Measurements from ENCODE around the gene NDST1.

Gene NDST1

DNA sequence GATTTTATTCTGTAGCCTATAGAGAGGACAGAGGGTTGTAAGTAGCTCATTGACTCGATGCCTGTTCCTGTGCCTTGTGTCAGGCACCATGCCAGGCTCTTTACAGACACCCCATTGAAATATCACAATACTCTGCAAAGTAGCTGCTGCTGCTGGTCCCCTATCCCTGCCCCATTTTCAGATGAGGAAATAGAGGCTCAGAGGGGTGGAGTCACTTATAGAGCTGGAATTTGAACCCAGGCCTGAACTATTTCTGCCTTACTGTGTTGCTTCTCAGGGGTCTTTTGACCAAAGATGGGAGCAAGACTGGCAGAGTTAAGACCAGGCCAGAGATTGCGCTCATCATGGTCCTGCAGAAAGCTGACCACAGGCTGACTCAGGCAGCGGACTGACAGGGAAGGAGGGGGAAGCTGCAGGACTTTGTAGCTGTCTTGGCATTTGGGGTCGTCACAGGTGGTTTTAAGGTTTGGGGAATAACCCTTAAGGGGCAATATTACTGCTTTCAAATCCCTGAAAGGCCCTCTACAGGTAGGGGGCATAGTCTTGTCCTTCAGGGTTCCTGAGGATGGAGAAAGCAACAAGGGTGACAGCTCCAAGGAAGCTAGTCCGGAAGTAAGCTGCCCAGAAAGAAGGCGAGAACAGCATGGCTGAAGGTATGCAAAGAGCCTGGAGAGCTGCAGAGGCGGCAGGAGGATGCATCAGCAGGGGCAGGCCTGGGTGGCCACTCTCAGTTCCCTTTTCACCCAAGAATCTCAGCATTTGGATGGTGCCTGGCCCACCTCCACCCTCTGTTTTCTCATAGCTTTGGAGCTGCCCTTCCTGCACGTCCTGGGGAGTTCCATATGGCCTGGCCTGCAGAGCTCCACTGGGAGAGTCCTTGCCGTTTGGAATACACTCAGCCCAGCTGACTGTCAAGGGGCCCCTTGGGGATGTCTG, 18.3 kb upstream of the NDST1 start:
- DNase-seq (ENCODE audit: low spot score) = no peak

DNA sequence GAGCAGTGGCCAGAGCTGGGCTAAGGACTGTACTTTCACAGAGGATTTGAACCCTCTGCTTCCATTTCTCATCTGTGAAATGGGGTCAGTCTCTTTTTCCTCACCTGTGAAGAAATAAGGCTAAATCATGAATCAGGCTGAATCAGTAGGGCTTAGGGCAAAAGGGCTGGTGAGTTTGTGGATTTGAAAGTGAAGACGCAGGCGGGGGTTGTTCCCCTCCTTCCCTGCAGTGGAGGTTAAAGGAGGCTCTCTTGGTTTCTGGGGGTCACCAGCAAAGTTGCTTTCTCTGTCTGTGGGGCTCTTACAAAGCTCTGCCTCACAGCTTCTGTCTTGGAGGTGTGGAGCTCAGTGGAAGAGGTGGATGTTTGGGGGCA, 17.6 kb upstream of the NDST1 start:
- no peak for DNase-seq (ENCODE audit: low spot score)

DNA sequence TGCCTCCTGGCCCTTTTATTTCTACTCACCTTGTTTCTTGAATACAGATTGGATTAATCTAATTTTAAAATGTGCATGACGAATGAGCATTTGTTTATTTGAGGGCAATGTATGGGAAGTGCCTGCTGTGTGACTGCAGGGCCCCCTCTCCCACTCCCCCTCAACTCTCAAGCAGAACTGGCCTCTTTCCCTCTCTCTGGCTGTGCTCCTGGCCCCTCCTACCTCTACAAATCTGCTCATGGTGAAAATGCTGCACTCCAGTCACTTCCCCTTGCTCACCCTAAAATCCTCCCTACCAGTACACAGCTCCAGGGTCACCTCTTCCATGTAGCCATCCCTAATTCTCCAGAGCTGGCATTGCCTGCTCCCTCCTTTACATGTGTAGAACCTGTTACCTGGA, 17.2 kb upstream of the NDST1 start:
- no peak for DNase-seq (ENCODE audit: low spot score)

DNA sequence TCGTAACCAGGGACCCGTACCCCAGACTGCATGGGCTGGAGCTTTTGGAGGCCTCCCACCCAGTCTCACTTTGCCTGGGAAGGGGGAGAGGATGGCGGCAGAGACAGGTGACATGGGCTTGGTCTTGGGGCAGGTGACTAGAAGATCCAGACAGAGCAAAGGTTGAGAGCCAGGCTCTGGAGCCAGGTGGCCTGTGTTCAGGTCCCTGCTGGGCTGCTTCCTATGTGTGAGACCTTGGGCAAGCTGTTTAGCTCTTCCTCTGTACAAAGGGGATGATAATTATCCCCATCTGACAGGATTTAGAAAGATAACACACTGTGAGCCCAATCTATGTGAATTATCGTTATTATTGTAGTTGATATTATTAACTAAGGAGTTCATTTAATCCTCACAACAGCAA, 16.1 kb upstream of the NDST1 start:
- DNase-seq (ENCODE audit: low spot score) = no peak

DNA sequence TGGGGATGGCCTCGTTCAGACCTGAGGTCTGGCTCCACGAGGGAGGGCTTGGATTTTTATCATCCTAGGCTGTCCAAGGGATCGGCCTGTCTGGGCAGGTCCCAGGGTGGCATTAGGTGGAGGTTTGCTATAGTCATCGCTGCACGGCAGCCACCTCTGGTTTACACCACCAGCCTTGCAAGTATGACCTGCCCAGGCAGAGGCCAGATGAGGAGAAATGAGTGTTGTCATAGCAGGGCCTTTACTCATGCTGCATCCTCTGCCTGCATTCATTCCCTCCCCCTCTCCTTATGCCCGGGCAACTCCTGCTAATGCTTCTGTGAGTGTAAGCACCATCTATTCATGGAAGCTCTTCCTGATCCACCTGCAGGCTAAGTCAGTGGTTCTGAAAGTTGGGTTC, 15.3 kb upstream of the NDST1 start:
- DNase-seq (ENCODE audit: low spot score) = peak; percentile 72

DNA sequence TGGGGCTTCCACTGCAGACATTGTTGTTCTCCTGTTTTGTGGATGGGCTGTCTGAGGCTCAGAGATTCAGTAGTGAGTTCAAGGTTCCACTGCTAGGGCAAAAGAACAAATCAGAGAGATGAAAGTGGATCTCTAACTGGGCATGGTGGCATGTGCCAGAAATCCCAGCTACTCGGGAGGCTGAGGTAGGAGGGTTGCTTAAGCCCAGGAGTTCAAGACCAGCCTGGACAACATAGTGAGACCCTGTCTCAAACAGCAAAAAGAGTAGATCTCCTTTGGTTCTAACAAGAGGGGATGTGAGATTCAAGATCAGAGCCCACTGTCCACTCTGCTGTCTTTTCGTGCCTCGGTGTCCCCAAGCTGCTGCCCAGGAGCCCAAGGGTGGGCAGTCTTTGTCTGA, 11.8 kb upstream of the NDST1 start:
- no peak for DNase-seq (ENCODE audit: low spot score)

DNA sequence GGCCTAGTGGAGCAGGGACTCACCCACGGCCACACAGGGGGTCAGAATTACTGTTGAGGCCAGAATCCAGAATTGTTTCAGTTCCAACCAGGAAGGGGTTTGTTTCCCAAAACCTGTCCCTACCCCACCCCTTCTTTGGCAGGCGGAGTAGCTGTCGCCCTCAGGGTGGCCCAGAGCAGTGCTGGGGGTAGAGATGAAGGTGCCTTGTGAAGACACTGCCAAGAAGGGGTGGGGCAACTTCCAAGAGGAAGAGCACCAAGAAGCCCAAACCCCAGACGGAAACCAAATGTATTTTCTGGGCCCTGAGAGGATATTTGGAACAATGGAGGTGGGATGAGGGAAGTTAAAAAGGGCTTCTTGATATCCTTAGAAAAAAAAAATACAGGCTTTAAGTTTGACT, 11.4 kb upstream of the NDST1 start:
- no peak for DNase-seq (ENCODE audit: low spot score)

DNA sequence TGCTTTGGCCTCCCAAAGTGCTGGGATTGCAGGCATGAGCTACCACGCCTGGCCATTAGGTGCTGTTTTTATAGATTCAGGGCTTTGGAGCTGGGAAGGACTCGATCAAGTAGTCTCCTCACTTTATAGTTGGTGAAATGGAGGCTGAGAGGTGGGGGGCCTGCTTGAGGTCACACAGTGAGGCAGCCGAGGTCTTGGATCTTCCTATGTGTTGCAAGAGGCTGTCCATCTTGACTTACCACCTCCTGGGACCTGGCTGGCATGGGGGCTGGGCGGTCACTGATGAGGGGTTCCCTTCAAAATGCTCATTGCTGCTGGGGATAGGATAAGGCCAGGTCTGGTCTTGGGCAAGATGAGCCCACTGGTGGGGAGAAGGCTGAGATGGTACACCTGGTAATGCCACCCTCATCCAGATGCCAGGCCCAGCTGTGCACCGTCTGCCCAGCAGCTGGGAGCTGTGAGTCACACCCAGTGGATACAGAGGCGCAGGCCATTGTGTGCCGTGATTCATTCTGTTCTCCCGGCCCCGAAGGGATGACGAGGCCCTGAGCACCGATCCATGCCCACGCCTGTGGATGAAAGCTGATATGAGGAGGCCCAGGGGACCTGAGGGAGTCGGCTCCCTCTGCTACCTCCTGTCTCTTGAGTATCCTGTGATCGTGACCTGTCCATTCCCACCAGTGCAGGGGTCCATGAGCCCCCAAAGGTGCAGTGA, 10.5 kb upstream of the NDST1 start:
- DNase-seq (ENCODE audit: low spot score) = peak; percentile 97

DNA sequence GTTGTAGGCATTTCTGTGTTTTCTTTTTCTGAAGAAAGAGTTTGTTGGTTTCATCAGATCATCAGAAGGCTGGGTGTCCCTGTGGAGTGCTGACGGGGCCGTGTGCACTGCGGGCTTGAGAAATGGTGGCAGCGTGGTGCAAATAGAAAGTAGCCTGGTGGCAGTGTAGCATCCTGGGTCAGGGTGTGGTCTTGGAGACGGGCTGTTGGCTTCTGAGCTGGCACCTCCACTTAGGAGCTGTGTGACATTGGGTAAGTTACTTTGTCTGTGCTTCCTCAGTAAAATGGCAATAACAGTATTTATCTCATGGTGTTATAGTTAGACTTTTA, 10.0 kb upstream of the NDST1 start:
- DNase-seq (ENCODE audit: low spot score) = no peak

DNA sequence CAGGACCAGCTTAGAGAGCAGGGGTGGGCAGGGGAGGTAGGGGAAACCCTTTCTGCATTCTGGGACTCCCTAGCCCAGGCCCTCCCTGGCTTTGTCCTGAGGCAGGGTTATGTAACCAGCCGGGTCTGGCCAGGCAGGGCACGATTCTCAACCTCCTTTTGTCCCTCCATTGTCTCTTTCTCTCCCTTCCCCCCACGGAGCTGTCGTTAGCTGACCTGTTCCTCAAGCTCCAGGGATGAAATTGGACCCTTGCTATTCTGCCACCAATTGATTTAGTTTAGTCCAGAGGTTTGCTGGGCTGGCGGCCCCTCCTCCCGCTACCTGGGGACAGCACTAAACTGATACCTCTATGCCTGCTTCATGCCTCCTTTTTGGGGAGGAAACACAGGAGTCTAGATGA, 9.4 kb upstream of the NDST1 start:
- DNase-seq (ENCODE audit: low spot score) = no peak

DNA sequence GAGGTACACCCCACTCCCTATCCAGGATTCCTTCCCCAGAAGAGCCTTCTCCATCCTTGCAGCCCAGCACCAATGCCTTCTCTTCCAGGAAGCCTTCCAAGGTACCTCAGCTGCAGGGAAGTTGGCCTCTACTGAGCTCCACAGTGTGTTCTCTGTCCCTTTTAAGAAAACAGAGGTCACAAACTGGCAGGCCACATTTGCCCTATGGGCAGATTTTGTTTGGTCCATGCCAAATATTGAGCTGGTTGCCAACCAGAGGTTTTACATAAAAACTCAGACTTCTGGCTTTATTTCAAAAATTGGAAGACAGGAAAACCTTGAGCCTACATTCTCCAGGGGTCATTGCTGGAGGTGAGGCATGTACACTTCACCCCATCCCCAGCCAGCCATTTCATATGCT, 9.0 kb upstream of the NDST1 start:
- DNase-seq (ENCODE audit: low spot score) = no peak

DNA sequence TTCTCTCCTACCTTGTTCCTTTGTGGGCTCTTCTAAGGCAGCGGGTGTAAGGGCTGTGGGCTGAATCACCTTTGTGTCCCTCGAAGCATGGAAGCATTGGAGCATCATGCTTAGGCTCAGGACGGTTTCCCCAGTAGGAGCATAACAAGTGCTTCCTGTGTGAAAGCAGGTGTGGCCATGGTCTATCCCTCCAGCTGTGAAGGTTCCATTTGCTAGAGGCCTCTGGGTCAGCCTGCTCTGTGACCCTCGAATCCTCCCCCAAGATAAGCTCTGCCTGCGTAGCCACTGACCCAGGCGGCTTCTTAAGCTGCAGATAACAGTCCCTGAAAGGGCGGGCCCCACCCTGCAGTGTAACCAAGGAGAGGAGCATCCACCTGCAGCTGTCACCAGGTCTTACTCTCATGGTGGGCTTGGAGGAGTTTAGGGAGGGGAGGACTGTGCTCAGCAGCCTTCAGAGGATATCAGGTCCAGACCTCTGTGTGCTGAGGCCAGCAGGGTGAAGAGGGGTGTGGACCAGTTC, 8.4 kb upstream of the NDST1 start:
- DNase-seq (ENCODE audit: low spot score) = no peak

DNA sequence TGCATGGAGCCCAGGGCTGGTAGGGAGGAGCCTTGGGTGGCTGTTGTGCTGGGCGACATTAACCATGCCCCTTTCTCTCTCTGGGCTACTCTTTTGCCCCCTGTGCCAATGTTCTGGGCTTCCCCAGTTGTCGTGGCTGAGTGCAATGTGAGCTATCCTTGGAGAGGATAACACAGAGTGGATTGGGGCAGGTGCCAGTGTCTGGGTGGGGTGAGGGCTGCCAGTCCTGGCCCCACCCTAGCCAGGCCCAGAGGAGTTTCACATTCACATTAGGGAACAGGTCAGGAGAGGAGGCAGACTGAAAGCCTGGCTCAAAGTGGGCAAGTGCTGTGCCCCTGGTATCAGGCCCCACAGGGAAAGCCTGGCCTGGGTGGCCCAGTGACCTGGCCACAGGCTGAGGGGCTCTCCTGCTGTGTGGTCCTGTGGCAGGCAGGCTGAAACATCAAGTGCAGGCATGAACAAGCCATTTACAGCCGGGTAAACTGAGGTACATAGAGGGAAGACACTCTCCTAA, 7.5 kb upstream of the NDST1 start:
- DNase-seq (ENCODE audit: low spot score) = no peak

DNA sequence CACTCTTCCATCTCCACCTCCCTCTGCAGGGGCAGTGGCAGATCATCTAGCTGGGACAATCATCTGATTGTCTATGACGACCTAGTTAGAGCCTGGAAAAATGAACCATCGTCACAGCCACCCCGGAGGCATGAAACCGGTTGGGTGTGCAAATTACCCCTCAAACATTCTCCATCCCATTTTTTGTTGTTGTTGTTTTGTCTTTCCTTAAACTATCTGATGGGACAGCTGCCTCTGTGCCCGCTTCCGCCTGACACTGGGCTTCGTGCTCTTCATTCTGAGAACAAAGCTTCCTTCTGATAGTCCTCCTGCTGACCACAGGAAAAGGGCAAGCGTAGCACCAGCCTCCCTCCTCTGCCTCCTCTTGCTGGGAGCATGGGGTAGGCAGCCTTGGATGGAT, 7.0 kb upstream of the NDST1 start:
- DNase-seq (ENCODE audit: low spot score) = no peak

DNA sequence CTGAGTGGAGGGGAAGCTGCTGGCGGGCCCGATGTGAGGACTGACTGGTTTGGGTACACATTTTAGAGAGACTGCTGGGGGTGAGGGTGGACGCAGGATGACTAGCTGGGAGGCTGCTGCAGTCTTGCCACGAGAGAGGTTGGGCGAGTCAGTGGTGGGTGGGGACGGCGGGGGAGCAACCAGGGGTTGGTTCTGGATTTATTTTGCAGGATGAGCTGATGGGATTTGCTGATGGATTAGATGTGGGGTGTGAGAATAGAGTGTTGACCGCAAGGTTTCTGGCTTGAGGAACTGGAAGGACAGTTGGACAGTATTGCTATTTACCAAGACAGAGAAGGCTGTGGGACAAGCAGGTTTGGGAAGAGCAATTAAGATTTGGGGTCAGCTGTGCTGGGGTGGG, 5.8 kb upstream of the NDST1 start:
- DNase-seq (ENCODE audit: low spot score) = no peak

DNA sequence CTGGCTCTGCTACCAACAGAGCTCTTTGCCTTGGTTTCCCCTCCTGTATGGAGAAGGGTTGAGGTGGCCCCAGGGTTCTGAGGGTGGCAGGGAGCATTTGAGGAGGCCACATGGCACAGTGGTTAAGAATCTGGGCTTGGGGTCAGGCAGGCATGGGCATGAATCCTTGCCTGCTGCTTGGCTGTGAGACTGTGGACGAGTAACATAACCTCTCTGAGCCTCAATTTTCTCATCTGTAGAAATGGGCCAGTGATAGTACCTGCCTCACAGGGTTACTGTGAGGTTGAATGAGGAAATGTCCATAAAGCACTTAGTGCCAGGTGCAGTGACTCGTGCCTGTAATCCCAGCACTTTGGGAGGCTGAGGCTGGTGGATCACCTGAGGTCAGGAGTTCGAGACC, 5.1 kb upstream of the NDST1 start:
- DNase-seq (ENCODE audit: low spot score) = no peak

DNA sequence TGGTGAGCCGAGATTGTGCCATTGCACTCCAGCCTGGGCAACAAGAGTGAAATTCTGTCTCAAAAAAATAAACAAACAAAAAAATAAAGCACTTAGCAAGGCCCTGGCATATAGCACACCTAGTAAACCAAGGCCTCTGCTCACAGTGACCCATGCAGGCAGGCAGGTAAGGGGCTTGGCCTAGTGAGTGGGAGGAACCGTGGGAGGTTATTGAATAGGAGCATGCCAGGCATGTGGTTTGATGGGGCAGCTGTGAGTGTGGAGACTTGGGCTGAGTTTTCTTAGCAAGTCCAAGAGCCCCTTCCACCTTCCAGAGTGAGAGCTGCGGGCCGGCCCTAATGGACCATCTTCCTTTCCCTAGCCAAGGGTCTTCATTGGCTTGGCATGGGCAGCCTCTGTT, 4.5 kb upstream of the NDST1 start:
- DNase-seq (ENCODE audit: low spot score) = no peak

DNA sequence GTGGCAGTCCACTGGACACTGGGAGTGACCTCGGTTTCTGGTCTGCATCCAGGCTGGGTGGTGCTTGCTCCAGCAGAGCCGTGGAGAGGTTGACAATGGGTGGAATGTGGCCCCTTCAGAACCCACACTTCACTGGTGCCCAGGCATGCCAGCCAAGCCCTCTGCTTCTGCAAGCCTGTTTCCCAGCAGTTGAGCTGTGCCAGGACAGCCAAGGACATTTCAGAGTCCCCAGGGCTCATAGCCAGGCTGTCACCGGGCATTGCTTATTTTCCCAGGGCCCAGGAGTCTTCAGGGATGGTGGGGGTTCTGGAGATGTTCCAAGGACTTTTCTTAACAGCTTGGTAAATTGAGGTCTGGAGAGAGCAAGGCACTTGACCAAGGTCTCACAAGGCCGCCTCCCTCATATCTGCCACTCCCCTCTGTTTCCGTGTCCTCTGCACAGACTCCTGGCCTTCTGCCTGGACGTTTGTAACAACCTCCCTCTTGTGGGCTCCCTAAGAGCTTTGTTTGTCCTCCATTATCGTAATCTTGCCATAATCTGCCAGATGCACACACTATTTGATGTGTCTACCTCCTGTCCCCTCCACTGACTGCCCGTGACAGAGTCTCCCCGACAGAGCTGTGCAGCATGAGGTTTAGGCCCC, 3.8 kb upstream of the NDST1 start:
- DNase-seq (ENCODE audit: low spot score) = no peak

DNA sequence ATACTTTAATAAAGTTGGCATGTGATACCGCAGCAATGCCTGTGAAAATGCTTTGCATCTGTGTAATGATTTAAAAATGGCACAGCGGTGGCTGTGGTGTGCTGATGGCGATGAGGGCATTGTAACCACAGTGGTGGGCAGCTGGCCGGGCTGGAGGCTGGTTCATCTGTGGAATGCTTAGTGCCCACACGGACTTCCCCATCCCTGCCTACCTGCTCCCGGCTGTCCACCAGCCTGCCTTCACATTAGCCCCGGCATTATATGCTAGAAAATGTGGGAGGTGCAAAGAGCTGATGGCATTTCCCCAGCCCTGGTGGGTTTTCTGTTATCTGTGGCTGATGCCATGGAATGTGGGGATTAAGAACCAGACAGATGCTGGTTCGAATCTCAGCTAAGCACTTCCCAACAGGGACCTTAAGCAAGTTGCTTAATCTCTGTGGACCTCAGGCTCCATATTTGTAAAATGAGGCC, 2.9 kb upstream of the NDST1 start:
- DNase-seq (ENCODE audit: low spot score) = no peak

DNA sequence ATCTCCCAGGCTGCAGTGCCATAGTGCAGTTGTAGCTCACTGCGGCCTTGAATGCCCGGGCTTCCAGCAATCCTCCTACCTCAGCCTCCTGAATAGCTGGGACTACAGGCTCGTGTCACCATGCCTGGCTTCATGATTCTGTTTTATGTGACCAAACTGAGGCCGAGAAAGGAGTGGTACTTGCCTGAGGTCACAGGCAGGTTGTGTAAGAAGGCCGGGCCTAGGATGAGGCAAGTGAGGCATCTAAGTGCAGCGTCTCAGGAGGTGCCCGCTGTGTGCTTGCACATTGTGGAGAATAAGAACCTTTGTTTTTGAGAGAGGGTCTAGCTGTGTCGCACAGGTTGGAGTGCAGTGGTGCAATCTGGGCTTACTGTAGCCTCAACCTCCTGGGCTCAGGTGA, 2.1 kb upstream of the NDST1 start:
- no peak for DNase-seq (ENCODE audit: low spot score)

DNA sequence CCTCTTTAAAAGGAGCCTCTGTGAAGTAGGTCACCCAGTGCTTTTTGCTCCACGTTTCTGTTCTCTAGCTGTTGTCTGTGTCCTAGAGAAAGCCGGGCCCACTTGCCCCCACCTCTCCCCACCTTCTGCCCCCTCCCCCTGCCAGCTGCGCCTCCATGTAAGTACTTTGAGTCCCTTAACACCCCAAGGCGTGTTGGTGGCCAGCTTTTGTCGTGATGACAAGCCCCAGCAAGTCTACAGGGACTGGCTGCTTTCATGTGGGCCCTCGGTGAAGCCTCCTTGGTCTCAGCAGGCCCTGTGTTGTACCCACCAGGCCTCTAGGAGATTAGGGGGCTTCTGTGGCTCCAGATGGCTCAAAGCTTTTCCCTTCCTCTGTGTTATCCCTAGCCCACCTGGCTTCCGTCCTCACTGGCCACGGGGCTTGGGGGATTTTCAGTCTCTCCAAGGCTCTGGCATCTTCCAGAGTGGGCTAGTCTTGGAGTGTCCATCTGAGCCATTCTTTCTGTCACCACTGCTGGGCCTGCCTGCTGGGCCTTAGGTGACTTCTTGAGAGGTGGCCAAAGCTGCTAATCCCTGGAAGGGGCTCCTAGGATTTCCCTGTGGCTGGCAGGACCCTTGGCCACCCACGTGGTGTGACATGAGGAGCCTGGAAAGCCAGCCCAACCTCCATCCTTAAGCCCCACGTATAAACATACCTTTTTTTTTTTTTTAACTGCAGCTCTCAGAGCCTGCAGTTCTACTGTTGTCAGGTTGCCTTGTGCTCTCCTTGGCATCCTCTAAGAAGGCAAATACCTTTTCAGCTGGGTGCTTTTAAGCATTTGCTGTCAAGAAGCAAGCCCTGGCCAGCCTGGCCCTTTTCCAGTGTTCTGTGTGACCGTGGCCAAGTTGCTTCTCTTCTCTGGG, 1.1 kb upstream of the NDST1 start:
- DNase-seq (ENCODE audit: low spot score) = no peak

DNA sequence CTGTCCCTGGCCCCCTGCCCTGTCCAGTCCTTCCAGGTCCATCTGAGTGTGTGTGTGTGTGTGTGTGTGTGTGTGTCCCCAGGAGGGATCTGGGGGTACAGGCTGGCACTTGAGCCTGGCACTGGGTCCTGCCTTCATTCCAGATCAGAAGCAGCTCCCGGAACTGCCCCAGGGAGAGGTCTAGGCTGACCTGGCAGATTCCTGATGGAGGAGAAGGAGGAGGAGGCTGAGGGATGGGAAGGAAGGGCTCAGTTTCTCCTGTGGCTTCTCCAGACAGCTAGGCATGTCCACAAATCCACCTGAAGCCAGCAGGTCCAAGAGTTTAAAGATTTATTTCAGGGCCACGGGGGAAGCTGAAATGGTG, 328 bp downstream of the NDST1 start:
- DNase-seq (ENCODE audit: low spot score) = no peak
